OCI-LY3 (cell line): Measurements from ENCODE around the gene RARG.

Experiments
- EZH2phosphoT487 ChIP-seq: fragments of 200-600 bp; shearing (Covaris generic); IDR thresholded peaks from 2 replicates; pipeline ENCODE4 v1.6.1; 2018; ENCODE audit warnings: antibody characterized with exemption, mixed run types, low read depth
- TF ChIP-seq, protein P1 (sequence below): fragments of 200-600, 300-600 bp; sonication (generic); IDR thresholded peaks from 2 replicates; pipeline ENCODE4 v1.5.1; 2014; ENCODE audit warnings: antibody characterized with exemption, low read length, low read depth

DNA sequence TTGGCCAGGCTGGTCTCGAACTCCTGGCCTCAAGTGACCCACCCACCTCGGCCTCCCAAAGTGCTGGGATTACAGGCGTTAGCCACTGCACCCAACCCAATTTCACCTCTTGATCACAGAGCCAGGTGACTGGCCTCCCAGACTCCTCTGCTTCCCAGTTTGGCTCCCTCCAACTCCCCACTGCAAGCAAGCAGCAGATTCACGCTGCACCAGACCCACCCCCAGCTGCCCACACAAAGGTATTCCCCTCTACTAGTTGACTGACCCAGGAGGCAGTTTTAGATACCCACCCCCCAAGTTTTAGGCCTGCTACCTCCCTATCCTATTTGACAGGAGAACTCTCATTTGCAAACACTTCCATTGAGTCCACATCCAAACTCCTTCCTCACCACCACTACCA is 5.2 kb downstream of the RARG start:
- TF ChIP-seq, protein P1, sequence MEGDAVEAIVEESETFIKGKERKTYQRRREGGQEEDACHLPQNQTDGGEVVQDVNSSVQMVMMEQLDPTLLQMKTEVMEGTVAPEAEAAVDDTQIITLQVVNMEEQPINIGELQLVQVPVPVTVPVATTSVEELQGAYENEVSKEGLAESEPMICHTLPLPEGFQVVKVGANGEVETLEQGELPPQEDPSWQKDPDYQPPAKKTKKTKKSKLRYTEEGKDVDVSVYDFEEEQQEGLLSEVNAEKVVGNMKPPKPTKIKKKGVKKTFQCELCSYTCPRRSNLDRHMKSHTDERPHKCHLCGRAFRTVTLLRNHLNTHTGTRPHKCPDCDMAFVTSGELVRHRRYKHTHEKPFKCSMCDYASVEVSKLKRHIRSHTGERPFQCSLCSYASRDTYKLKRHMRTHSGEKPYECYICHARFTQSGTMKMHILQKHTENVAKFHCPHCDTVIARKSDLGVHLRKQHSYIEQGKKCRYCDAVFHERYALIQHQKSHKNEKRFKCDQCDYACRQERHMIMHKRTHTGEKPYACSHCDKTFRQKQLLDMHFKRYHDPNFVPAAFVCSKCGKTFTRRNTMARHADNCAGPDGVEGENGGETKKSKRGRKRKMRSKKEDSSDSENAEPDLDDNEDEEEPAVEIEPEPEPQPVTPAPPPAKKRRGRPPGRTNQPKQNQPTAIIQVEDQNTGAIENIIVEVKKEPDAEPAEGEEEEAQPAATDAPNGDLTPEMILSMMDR = no peak
- TF ChIP-seq EZH2phosphoT487 = no peak
